Keratinocyte (primary cell): ENCODE results near the gene HIVEP2. TPM values are rescaled to one million over a fixed set of nuclear protein-coding genes. Genes with fewer than 3 reads are reported as not detected.

Experiments
- DNase-seq: peaks from one replicate; pipeline ENCODE4 v3.0.0-alpha.2; 2011; ENCODE audit warnings: low read depth, missing footprints, low spot score
- FAIRE-seq: peaks from 2 replicates; lab custom pipeline; 2011; peaks lifted over from hg19 to GRCh38; lab: Jason Lieb, UNC
- H2AFZ ChIP-seq: 2 replicates; pipeline ENCODE4 v1.6.0; 2012; ENCODE audit warnings: low read length, control low read depth, inconsistent platforms; ENCODE audit not compliant: control insufficient read depth
- H3K27ac ChIP-seq: 2 replicates; pipeline ENCODE4 v1.5.1; 2011; ENCODE audit warnings: low read length; ENCODE audit not compliant: control insufficient read depth, insufficient read depth
- H3K27me3 ChIP-seq: 3 replicates; pipeline ENCODE4 v1.6.0; 2011; ENCODE audit warnings: low read length; ENCODE audit not compliant: control insufficient read depth, insufficient read depth; ENCODE audit errors: extremely low read depth
- H3K36me3 ChIP-seq, 2 experiments: 2 replicates in 1 of 2; 3 replicates in 1 of 2; pipeline ENCODE4 v1.5.1; 2011; ENCODE audit warnings: low read length in 2 of 2, mild to moderate bottlenecking in 1 of 2; ENCODE audit not compliant: control insufficient read depth in 2 of 2, insufficient read depth in 2 of 2; ENCODE audit errors: extremely low read depth in 1 of 2
- H3K4me1 ChIP-seq: 3 replicates; pipeline ENCODE4 v1.5.1; 2011; ENCODE audit warnings: low read length; ENCODE audit not compliant: control insufficient read depth, insufficient read depth; ENCODE audit errors: extremely low read depth
- H3K4me2 ChIP-seq: 3 replicates; pipeline ENCODE4 v1.6.0; 2011; ENCODE audit warnings: low read depth, low read length; ENCODE audit not compliant: control insufficient read depth, insufficient read depth; ENCODE audit errors: extremely low read depth
- H3K4me3 ChIP-seq, 3 experiments: fragments of 200-600 bp in 1 of 3; sonication (generic) in 1 of 3; 2 replicates in 2 of 3; 3 replicates in 1 of 3; pipeline ENCODE4 v1.5.1; 2011 to 2016; ENCODE audit warnings: low read length in 3 of 3, mild to moderate bottlenecking in 3 of 3, control low read depth in 2 of 3, inconsistent platforms in 1 of 3, low read depth in 1 of 3, mixed read lengths in 1 of 3, mixed run types in 1 of 3, moderate library complexity in 1 of 3; ENCODE audit not compliant: control insufficient read depth in 2 of 3, insufficient read depth in 2 of 3; ENCODE audit errors: extremely low read depth in 1 of 3
- H3K79me2 ChIP-seq: 2 replicates; pipeline ENCODE4 v1.6.0; 2012; ENCODE audit warnings: low read length; ENCODE audit not compliant: control insufficient read depth, insufficient read depth
- H3K9ac ChIP-seq: 3 replicates; pipeline ENCODE4 v1.6.0; 2011; ENCODE audit warnings: low read length; ENCODE audit not compliant: control insufficient read depth, insufficient read depth; ENCODE audit errors: extremely low read depth
- H3K9me1 ChIP-seq: 3 replicates; pipeline ENCODE4 v1.6.0; 2011; ENCODE audit warnings: low read length; ENCODE audit not compliant: control insufficient read depth, insufficient read depth; ENCODE audit errors: extremely low read depth
- H3K9me3 ChIP-seq: 2 replicates; pipeline ENCODE4 v1.5.1; 2012; ENCODE audit warnings: low read depth, low read length; ENCODE audit not compliant: control insufficient read depth
- H4K20me1 ChIP-seq: 3 replicates; pipeline ENCODE4 v1.6.0; 2011; ENCODE audit warnings: low read length; ENCODE audit not compliant: control insufficient read depth, insufficient read depth; ENCODE audit errors: extremely low read depth
- CTCF ChIP-seq, 3 experiments: IDR thresholded peaks in 1 of 3; conservative IDR thresholded peaks in 1 of 3; optimal IDR thresholded peaks in 1 of 3; 2 replicates in 2 of 3; 3 replicates in 1 of 3; pipeline versions ENCODE3 to v1.5.1; 2011; ENCODE audit warnings: low read length in 3 of 3, mild to moderate bottlenecking in 3 of 3, moderate library complexity in 2 of 3, control low read depth in 1 of 3, inconsistent platforms in 1 of 3; ENCODE audit not compliant: insufficient read depth in 2 of 3; ENCODE audit errors: extremely low read depth in 1 of 3
- EZH2 ChIP-seq: IDR thresholded peaks from one replicate; pipeline ENCODE4 v1.6.1; 2012; ENCODE audit warnings: inconsistent platforms, mild to moderate bottlenecking, low read length, moderate library complexity
- dilution Hi-C: fragments of 300-500 bp; cut with MboI; formaldehyde crosslinking; loops from one replicate; pipeline ENCODE4 v1.7.0; 2020; ENCODE audit warnings: low sequenced_read_pairs; ENCODE audit not compliant: extremely low pct_ligation_motif_present
- polyA plus RNA-seq, 5 experiments: library from polyadenylated mRNA; depleted of rRNA in 3 of 5; stranded (reverse) in 3 of 5; stranded (forward) in 1 of 5; unstranded in 1 of 5; fragments of >200 nt; gene quantifications; 1 replicate in 1 of 5; 2 replicates in 3 of 5; 3 replicates in 1 of 5; pipeline versions ENCODE4 v1.2.1 to v1.2.3, GENCODE V29; 2011 to 2012; ENCODE audit warnings: missing spikeins in 2 of 5, low read depth in 1 of 5, low replicate concordance in 1 of 5

The HIVEP2 gene
- polyA plus RNA-seq, 1 donor (not counting 4 experiments of a cell fraction or from before 2014, with no cell fraction given), result 8.9 TPM

- Histone ChIP-seq H3K9me3 (no peaks in the 10 kb centered on the region), H4K20me1 (no peaks in the 10 kb centered on the region), H3K36me3 (peaks cover 2 to 4% of the 10 kb centered on the region in 2 experiments), H3K27me3 (no peaks in the 10 kb centered on the region), H3K4me1 (no peaks in the 10 kb centered on the region), H3K9ac (no peak overlapping the region), H2AFZ (no peak overlapping the region), H3K4me3 (no peak overlapping the region), H3K4me2 (no peak overlapping the region), H3K27ac (no peak overlapping the region), H3K9me1 (no peaks in the 10 kb centered on the region), H3K79me2 (no peaks in the 10 kb centered on the region)
- TF ChIP-seq EZH2, result no peak
- no peak for TF ChIP-seq CTCF (optimal IDR thresholded peaks at IDR 0.05 in 1 of 3, IDR thresholded peaks at IDR 0.05 in 1 of 3, conservative IDR thresholded peaks at IDR 0.05 in 1 of 3; ENCODE audit: extremely low read depth in 1 of 3, insufficient read depth in 2 of 3, low read length in 3 of 3)
- dilution Hi-C loops, result no loop called here
- FAIRE-seq (no peak), DNase-seq (no peak)
Measured at GRCh38 chr6:142749556-142749955, 195.4 kb downstream of the HIVEP2 start.

- no peak overlapping the region for H3K4me2 ChIP-seq
- peak; percentile 4 to 42 (median 22) for TF ChIP-seq CTCF (optimal IDR thresholded peaks at IDR 0.05 in 1 of 3, IDR thresholded peaks at IDR 0.05 in 1 of 3, conservative IDR thresholded peaks at IDR 0.05 in 1 of 3; ENCODE audit: extremely low read depth in 1 of 3, insufficient read depth in 2 of 3, low read length in 3 of 3)
- no peak for TF ChIP-seq EZH2
- no peaks in the 10 kb centered on the region for H3K79me2 ChIP-seq
- H3K9me1 ChIP-seq, result no peaks in the 10 kb centered on the region
- no peak overlapping the region for H2AFZ ChIP-seq
- no peaks in the 10 kb centered on the region for H3K36me3 ChIP-seq
- dilution Hi-C loops, result no loop called here
- no peak overlapping the region for H3K27ac ChIP-seq
- no peaks in the 10 kb centered on the region for H4K20me1 ChIP-seq
- H3K4me1 ChIP-seq, result no peaks in the 10 kb centered on the region
- H3K9me3 ChIP-seq, result no peaks in the 10 kb centered on the region
- FAIRE-seq (no peak), DNase-seq (no peak)
- H3K27me3 ChIP-seq, result no peaks in the 10 kb centered on the region
- H3K4me3 ChIP-seq, result no peak overlapping the region
- H3K9ac ChIP-seq, result no peak overlapping the region
Measured at GRCh38 chr6:142746524-142746923, 198.5 kb downstream of the HIVEP2 start.
